Measurements from ENCODE around the gene PLET1. TPM values are rescaled to one million over a fixed set of nuclear protein-coding genes. Genes with fewer than 3 reads are reported as not detected.

The PLET1 gene
- total and polyA plus RNA-seq, 2 donors (not counting 1 experiment from before 2014, with no cell fraction given) = not detected

GRCh38 chr11:112255067-112255720 is 5.5 kb downstream of the PLET1 start:
- no peaks in the 10 kb centered on the region for H3K4me1 ChIP-seq (ENCODE audit: control insufficient read depth in 2 of 2, insufficient read depth in 2 of 2, low read length in 2 of 2)
- no peaks in the 10 kb centered on the region for H3K79me2 ChIP-seq (ENCODE audit: control insufficient read depth, insufficient read depth, low read length)
- H3K9me3 Mint-ChIP-seq (ENCODE audit: insufficient read depth) = no peaks in the 10 kb centered on the region
- POLR2A ChIA-PET = no interaction called here
- no peak overlapping the region for H2AFZ ChIP-seq (ENCODE audit: insufficient read depth, low read depth, low read length, poor library complexity, severe bottlenecking)
- no peak overlapping the region for H3K4me3 Mint-ChIP-seq
- TF ChIP-seq EZH2 (IDR thresholded peaks at IDR 0.05; ENCODE audit: borderline replicate concordance, insufficient read depth, low read depth, low read length, poor library complexity, severe bottlenecking) (no peak), CTCF (IDR thresholded peaks at IDR 0.05) (no peak)
- H3K27me3 ChIP-seq (replicated peaks in 1 of 4; ENCODE audit: control extremely low read depth in 1 of 4, control insufficient read depth in 3 of 4, insufficient read depth in 4 of 4, low read length in 3 of 4) = no peaks in the 10 kb centered on the region
- H3K27me3 Mint-ChIP-seq = no peaks in the 10 kb centered on the region
- no peaks in the 10 kb centered on the region for H3K36me3 ChIP-seq (replicated peaks in 1 of 2; ENCODE audit: control extremely low read depth in 1 of 2, control insufficient read depth in 1 of 2, extremely low read depth in 1 of 2, insufficient read depth in 2 of 2, low read length in 1 of 2)
- no peak overlapping the region for H3K4me3 ChIP-seq (ENCODE audit: control extremely low read depth in 1 of 5, extremely low read depth in 1 of 5, insufficient read depth in 1 of 5, low read depth in 2 of 5, low read length in 4 of 5)
- 49% methylated on average over 15 of the region's 15 CpGs for WGBS (ENCODE audit: insufficient coverage)
- H3K9ac ChIP-seq (ENCODE audit: low read length) = no peak overlapping the region
- no peak for ATAC-seq (ENCODE audit: low read depth)
- H3K4me2 ChIP-seq (replicated peaks; ENCODE audit: low read depth, low read length, poor library complexity, severe bottlenecking) = no peak overlapping the region
- no peaks in the 10 kb centered on the region for H3K9me3 ChIP-seq (ENCODE audit: control extremely low read depth in 1 of 3, control insufficient read depth in 2 of 3, insufficient read depth in 1 of 3, low read length in 2 of 3)
- intact Hi-C loops (cut with micrococcal nuclease) = no loop called here
- no peak overlapping the region for H3K27ac Mint-ChIP-seq
- DNase-seq = no peak
- H4K20me1 ChIP-seq (ENCODE audit: control insufficient read depth, insufficient read depth, low read length, poor library complexity, severe bottlenecking) = no peaks in the 10 kb centered on the region
- CTCF ChIA-PET = no interaction called here
- H3K27ac ChIP-seq (ENCODE audit: low read length in 2 of 2) = no peak overlapping the region
- H3K4me1 Mint-ChIP-seq = no peaks in the 10 kb centered on the region

DNA sequence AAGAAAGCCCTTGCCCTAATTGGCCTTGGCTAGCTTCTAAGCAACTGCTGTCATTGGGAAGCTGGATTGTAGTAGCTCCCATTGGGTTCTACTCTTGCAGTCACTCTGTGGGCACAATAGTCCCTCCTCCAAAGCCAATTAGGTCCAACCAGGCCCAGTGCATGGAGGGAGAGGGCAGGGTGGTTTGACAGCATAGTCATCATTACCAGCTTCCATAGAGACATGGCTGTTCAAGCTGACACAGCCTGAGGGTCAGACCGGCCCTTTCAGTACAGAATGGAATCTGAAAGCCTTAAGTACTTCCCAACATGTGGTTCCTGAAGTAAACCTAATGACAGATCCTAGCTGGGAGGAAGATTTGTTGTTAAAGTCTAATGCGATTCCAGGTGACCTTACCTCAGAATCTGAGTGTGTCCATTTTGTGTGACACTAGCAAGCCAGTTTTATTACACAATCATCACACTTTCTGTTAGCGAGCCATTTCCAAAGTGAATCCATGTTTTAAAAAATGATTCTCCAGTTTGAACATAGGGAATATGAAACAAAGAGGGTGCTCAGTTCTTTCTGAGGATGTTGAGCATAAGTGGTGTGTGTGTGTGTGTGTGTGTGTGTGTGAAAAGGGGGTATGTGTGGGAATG is 6.9 kb downstream of the PLET1 start:
- no CpG with 5 or more reads among the region's 3 CpGs for WGBS (ENCODE audit: insufficient coverage)
- POLR2A ChIA-PET = no interaction called here

More for the DNA sequence above, 6.9 kb downstream of the PLET1 start:
- Histone ChIP-seq H3K9me3 (ENCODE audit: control extremely low read depth in 1 of 3, control insufficient read depth in 2 of 3, insufficient read depth in 1 of 3, low read length in 2 of 3) (no peaks in the 10 kb centered on the region), H3K27ac (ENCODE audit: low read length in 2 of 2) (no peak overlapping the region), H3K4me3 (ENCODE audit: control extremely low read depth in 1 of 5, extremely low read depth in 1 of 5, insufficient read depth in 1 of 5, low read depth in 2 of 5, low read length in 4 of 5) (no peak overlapping the region), H3K36me3 (replicated peaks in 1 of 2; ENCODE audit: control extremely low read depth in 1 of 2, control insufficient read depth in 1 of 2, extremely low read depth in 1 of 2, insufficient read depth in 2 of 2, low read length in 1 of 2) (no peaks in the 10 kb centered on the region), H4K20me1 (ENCODE audit: control insufficient read depth, insufficient read depth, low read length, poor library complexity, severe bottlenecking) (no peaks in the 10 kb centered on the region), H3K4me2 (replicated peaks; ENCODE audit: low read depth, low read length, poor library complexity, severe bottlenecking) (no peak overlapping the region), H3K9ac (ENCODE audit: low read length) (no peak overlapping the region), H2AFZ (ENCODE audit: insufficient read depth, low read depth, low read length, poor library complexity, severe bottlenecking) (no peak overlapping the region), H3K79me2 (ENCODE audit: control insufficient read depth, insufficient read depth, low read length) (no peaks in the 10 kb centered on the region), H3K27me3 (replicated peaks in 1 of 4; ENCODE audit: control extremely low read depth in 1 of 4, control insufficient read depth in 3 of 4, insufficient read depth in 4 of 4, low read length in 3 of 4) (no peaks in the 10 kb centered on the region), H3K4me1 (ENCODE audit: control insufficient read depth in 2 of 2, insufficient read depth in 2 of 2, low read length in 2 of 2) (no peaks in the 10 kb centered on the region)
- Mint-ChIP-seq H3K4me1 (no peaks in the 10 kb centered on the region), H3K27me3 (no peaks in the 10 kb centered on the region), H3K9me3 (ENCODE audit: insufficient read depth) (no peaks in the 10 kb centered on the region), H3K27ac (no peak overlapping the region), H3K4me3 (no peak overlapping the region)
- CTCF ChIA-PET = interaction anchor here (0.5 kb wide), 1 partner anchor 982 kb away, joined by 3 read pairs; no protein-coding TSS in a partner anchor
- DNase-seq = no peak
- TF ChIP-seq CTCF (IDR thresholded peaks at IDR 0.05) (no peak), EZH2 (IDR thresholded peaks at IDR 0.05; ENCODE audit: borderline replicate concordance, insufficient read depth, low read depth, low read length, poor library complexity, severe bottlenecking) (no peak)
- no peak for ATAC-seq (ENCODE audit: low read depth)
- intact Hi-C loops (cut with micrococcal nuclease) = no loop called here

All from B cell (primary cell).